Smooth muscle cell of the brain vasculature (primary cell): ENCODE data around the gene RHEB.
"Not testable (repeated sequence)": the region's sequence is repeated elsewhere in the genome, so short reads cannot be mapped to it uniquely, and the experiment has no call there.

Experiments used
- DNase-seq: peaks from one replicate; pipeline ENCODE4 v3.0.0-alpha.2; 2012; ENCODE audit warnings: low read depth, low spot score

The RHEB gene

DNA sequence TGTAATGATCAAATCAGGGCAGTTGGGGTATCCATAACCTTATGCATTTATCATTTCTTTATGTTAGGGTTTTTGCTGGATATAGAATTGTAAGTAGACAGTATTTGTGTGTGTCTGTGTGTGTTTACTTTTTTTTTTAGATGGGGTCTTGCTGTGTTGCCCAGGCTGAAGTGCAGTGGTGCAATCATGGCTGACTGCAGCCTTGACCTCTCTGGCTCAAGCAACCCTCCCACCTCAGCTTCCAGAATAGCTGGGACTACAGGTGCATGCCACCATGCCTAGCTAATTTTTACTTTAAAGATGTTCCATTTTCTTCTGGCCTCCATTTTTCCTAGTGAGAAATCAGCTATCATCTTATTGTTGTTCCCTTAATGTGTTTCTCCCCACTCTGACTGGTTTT lies 10.1 kb upstream of the RHEB start:
- DNase-seq = no peak

DNA sequence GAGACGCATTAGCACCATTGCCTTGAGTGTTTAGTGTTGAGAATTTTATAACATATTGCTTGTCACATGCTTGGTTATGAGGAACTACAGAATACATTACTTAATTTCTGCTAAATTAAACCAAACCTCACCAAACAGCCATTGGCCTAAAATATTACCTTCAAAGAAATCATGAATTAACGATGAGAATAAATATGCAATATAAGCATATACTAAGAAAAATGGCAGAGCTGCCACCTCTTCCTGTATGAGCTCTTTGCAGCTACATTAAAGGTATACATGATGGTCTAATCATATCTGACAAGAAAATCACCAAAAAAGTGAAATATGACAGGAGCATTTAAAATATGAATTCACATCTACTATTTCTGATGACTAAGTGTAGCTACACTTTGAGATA lies 5.2 kb upstream of the RHEB start:
- no peak for DNase-seq

DNA sequence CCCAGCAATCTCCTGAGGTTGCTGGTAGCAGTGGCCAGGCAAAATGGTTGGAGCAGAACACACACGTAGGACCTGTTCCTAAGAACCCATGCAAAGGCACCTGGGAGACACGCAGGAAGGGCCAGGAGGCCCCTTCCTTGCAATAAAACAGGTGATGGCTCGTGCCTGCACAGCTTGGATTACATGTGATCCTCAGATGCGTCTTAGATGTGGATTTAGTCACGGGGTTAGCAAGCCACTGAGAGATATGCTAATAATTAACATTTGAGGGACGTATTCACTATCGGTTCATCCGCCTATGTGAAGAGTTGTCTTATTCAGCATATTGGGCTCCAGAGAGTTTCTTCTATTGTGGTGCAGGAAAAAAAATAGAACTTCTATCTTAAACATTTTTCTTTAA lies 4.6 kb upstream of the RHEB start:
- DNase-seq = no peak

DNA sequence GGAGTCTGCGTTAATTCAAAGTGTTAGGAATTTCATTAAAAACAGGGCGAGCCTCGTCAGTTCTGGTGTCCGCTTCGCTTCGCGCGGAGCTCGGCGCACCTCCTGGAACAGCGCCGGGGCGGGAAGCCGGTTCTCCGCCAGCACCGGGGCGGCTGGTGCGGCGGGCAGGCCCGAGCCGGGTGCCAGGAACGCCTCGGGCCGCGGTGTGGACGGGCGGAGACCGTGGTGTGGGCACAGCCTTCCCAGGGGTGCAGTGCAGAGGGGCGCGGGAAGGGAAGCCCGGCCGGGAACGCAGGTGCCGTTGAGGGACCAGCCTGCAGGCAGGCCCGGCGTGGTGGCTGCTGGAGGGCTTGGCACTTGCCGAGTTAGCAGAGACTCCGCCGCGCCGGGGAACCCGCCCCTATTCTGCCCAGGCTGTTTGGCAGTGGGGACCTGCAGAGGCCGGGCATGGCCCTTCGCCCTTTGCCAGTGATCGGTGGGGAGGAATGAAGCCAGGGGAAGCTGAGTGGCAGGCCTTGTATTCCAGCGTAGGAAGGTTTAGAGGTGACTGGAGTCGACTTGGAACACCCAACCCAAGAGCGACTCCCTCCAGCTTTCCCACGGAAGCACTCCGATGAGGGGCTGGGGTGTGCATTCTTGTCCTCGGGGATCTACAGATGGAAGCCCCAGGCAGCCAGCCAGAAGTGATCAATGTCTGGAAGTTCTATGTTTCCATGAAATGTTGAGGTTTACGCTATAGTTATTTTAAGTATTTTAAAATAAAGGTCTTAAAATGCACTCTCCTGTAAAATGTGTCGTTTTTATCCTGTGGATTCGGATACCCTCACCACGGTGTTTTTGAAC lies 945 bp upstream of the RHEB start:
- DNase-seq = no peak

DNA sequence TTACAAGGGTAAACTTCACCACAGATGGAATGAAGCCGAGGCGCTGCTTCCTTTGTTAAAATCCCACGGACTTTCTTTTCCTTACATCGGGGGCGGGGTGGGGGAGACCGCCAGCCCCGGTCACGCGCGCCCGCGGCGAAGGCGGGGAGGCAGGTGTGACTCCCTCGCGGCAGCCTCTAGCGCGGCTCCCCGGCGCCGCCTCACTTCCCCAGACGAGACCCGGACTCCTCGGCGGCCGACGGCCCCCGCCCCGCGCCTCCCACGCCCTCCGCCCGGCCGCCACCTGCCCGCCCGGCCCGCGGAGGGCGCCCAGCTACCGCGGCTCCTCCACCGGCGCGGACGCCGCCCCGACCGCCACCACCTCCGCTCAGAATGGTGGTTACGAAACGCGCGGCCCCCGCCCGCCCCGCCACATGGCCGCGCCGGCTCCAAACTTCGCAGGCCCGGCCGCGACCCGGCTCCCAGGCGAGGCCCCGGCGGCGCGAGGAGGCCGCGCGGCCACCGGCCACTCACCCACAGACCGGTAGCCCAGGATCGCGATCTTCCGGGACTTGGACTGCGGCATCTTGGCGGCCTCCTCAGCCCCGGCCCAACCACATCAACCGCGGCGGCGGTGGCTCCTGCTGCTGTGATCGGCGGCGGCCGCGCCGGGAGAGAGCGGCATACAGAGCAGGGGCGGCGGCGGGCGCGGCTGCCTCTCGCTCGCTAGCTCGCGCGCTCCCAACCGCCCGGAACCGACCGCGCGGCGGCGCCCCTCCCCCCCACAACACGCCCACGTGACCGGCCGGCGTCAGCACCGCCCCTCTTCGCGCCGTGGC lies 539 bp downstream of the RHEB start:
- DNase-seq = not testable (repeated sequence)

DNA sequence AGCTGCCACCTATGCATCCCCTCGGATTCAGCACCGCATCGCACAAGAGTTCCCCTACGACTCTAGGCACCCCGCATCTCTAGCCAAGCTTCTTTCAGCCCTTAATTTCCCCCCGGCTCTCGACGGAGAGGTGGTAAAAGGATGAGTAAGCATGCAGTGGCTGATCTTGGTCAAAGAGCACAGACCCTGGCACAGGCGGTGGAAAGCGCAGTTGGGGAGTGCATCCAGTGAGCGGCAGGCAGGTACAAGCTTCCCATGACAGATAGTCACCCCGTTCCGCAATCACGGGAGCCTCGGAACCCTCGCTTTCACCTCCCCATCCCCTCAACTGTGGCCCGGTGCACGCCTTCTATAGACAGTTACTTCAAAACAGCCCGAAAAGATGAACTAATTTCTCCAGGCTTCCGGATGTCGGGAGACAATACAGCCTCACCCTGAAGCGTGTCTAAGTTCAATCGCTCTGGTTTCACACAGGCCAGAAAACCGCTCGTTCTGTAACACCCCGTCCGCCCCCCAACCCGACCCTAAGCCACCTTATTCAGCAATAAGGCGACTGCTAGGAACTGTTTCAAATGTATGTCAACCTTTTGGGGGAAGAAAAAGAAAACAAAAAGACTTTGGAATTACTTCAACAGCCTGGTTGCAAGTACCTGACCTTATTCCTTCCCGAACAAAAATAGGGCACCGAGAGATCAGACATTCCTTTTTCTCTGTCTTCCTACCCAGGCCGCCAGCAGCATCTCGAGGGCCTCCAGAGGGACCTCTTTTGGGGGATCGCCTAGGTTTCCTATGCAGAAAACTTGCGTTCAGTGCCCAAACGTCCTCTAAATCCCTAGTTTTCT lies 1.4 kb downstream of the RHEB start:
- no peak for DNase-seq

DNA sequence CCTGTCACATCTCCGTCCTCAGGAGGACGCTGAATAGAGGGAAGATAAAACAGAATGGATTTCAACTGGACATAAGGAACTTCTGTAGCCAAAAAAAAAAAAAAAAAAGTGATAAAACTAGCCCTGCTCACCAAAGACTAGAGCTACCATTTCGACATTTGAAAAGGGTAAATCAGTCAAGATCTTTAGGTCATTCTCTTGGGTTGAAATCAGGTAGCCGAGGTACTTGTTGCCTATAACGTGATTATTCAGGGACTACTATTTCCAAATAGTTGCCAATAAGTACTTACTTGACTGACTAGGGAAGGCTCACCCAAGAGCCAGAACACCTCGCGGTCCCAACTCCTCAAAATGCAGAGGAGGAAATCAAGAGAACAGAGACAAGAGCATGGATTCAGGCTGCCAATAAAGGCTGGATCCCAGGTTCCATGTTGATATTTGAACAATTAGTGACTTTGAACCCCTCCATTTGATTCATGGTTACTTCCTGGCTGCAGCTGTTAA lies 2.0 kb downstream of the RHEB start:
- no peak for DNase-seq

DNA sequence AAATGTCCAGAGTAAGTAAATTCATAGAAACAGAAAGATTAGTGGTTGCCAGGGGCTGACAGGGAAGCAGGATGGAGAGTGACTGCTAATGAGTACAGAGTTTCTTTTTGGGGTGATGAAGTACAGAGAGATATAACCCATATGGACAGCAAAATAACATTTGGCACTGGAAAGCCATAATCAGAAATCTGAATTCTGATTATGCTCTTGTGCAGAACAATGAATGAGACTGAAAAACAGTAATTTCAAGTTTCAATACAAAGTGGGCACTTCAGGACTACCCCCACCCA lies 4.5 kb downstream of the RHEB start:
- no peak for DNase-seq

DNA sequence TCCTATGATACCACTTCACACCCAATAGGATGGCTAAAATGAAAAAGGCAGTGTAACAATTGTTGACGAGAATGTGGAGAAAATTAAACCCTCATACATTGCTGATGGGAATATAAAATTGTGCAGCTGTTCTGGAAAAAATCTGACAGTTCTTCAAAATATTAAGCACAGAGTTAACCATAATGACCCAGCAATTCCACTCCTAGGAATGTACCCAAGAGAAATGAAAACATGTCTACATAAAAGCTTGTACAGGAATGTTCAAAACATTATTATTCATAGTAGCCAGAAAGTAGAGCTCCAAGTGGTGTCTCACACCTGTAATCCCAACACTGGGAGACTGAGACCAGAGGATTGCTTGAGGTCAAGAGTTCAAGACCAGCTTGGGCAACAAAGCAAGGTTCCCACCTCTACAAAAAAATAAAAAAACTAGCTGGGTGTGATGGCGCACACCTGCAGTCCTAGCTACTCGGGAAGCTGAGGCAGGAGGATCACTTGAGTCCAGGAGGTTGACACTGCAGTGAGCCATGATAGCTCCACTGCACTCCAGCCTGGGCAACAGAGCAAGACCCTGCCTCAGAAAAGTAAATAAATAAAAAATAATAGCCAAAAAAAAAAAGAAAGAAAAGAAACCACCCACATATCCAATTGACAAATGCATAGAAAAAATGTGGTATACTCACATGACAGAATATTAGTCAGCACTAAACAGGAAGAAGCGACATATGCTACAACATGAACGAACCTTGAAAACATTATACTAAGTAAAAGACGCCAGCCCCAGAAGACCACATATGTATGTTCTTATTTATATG lies 5.0 kb downstream of the RHEB start:
- DNase-seq = no peak

DNA sequence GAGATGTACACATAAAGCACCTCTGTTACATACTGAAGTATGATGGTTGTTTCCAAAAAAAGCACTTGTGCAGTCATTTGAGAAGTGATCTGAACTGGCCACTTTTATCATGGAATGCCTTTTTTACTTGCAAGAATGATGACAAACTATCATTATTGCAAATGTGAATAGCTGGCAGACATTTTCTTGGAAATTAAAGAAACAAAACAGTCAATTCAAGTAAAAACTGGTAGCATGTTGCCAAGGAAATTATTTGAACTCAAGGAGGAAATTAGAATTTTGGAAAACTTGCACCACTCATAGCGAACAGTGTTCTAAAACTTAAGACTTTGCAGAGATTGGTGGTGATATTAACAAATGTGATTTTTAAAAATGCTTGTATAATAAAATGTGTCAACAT lies 6.6 kb downstream of the RHEB start:
- DNase-seq = no peak

DNA sequence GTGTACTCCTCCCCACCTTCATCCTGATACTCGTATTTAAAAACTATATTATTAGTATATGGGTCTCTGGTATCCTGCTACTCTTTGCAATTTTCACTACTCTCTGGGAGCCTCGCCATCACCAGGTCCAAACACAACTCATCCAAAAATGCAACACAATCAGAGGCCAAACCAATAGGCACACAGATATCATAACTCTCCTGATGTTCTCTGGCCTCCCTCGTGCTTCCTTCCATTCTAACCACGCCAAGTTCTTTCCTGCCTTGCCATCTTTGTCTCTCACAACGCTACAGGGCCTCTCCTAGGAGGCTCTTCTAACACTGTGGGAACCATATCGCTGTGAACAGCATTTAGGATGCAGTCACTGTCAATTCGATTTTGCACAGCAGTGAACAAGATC lies 7.3 kb downstream of the RHEB start:
- no peak for DNase-seq

DNA sequence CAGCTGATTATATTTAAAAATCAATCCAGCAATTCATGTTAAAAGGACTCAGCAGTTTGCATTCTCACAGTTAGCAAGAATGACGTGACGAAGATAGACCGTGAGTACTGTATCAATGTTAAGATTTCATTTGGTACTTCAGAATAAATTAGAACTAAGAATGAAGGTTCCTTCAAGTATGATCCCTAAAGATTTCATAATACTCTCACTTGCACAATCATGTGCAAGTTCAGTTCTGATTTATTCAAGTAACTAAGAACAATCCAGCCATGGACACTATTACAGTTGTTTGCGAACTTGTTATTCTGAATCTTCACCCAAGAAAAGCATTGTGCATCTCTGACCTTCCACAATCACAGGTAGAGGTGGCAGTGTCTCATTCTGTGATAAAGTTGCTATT lies 7.7 kb downstream of the RHEB start:
- no peak for DNase-seq

DNA sequence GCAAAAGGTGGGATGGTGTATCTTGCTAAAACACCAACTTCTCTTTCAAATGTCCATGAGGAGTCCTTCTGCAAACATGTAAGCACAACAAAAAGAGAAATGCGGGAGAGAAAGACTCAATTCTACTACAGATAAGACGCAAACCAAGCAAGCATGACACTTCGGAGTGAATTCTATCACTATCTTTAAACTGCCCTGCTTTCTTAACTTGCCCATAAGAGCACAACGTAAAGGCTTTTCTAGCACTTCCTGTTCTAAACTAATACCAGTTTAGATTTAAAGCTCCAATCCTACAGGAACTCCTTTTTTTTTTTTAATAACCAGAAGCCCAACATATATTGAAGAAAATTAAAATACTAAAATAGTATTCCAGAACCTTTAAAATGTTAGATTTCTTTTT lies 8.4 kb downstream of the RHEB start:
- DNase-seq = no peak

DNA sequence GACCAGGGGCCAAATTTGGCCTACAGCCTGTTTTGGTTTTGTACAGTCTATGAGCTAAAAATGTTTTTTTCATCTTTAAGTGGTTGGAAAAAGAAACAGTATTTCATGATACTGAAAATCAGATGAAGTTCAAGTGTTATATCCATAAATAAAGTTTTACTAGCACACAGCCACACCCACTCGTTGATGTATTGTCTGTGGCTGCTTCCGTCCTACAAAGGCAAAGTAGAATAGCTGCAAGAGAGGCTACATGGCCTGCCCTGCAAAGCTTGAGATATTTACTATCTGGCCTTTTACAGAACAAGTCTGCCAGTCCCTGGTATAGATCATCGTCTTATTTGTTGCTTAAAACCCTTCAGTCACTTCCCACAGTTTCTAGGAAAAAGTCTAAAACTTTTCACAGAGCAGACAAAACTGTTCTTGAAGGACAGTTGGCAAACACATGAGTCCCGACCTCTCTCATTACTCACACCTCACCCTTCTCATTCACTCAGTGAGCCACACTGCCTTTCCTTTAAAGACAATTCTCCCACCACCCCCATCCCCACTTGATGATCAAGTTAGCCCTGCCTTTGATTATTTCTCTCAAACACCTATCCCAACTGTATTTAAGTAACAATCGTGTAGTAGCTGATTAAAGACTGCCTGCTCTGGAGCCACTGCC lies 9.9 kb downstream of the RHEB start:
- no peak for DNase-seq

DNA sequence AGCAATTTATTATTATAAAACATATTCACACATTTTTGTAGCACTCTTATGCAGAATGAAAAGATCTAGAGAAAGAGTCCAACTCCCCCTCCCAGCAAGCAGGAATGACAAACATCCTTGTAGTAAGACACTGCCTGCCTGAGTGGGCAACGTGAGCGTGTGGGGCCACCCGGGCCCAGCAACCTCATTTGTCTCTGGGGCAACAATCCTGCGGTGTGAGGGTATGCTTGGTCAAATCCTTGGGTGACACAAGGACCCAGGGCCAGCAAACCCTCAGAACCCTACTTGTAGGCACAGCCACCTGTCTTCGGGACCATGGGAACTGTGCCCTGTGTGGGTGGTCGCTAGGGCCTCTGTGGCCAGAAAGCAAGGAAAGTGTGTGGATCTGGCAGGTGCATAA lies 10.7 kb downstream of the RHEB start:
- no peak for DNase-seq

DNA sequence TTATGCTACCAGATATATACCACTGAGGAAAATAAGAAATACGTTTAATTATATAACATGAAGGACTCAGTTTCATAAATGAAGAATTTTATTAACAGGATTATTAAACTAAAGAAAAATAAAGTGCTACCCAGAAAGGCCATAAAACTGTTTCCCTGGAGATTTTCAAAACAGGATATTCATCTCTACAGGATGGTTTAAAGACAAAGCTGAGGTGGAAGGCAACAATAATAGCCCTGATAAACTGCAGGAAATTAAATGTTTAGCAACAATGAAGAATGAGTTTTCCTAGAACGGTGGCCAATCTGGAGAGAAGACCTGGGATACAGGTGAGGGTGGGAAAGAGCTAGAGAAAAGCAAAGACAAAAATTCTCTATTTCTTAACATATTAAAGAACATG lies 11.9 kb downstream of the RHEB start:
- DNase-seq = no peak

DNA sequence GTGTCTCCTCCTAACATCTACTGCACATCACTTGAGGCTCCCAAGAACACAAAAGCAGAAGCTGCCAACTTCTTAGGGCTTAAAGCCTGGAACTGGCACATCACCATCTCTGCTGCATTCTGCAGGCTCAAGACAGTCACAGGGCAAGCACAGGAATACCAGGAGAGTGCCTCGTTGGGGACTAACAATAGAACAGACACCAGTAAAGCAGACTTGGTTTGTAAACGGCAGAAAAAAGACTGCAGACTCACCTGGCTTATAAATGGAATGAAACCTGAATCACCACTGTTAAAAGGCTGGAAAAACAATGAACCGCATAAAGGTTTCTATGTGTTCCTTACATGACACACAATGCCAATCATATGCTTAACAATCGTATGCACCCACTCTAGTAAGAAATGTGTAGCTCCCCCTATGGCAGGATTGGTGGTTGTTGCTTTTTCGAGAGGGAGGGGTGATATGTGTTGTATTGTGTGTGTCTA lies 12.8 kb downstream of the RHEB start:
- no peak for DNase-seq

DNA sequence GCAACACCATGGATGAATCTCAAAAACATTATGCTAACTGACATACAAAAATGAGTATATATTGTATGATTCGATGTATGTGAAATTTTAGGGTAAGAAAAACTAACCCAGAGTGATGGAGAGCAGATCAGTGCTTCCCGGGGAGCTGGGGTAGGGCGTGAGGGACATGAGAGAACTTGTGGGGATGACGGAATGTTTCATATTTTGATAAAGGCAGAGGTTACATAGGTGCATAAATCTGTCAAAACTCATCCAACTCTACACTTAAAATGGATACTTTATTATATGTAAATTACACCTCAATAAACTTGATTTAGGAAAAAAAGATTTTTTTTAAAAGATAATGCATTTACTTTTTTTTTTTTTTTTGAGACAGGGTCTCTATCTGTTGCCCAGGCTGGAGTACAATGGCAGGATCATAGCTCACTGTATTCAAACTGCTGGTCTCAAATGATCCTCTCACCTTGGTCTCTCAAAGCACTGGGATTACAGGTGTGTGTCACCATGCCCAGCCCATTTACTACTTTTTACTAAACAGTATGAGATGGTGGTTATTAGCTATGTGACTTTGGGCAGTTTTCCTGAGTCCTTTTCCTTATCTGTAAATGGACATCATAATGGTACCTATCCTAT lies 13.7 kb downstream of the RHEB start:
- DNase-seq = no peak

DNA sequence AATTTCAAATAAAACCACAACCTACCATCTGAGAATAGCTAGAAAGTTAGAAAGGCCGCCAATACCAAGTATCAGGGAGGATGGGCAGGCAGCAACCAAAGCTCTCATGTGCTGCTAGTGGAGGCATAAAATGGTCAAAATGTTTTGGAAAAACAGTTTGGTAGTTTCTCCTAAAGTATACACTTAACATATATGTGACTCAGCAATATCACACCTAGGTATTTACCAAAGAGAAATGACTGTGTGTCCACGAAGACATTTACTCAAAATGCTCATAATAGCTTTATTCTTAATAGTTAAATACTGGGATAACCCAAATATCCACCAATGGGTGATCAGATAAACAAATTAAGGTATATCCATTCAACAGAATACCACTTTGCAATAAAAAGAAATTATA lies 14.3 kb downstream of the RHEB start:
- DNase-seq = no peak

DNA sequence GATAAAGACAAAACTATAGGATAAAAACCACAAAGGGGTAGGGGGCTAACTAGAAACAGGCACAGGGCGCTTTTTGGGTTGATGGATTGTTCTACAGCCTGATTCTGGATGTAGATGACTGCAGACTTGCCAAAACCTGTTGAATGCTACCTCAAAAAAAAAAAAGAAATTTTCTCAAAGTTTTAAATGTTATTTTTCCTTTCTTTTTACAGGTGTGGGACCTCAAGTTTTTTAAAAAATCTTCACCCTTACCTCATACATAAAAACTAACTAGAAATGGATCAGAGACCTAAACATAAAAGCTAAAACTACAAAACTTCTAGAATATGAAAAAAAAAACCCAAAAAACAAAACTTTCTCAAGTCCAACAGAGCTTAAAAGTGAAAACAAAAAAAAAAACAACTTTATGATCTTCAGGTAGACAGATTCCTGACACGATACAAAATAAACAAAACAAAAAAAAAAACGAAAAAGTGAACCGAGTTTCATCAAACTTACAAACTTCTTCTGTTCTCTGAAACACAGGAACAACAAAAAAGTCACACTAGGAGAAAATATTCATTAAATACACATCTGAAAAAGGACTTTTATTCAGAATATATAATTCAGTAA lies 14.9 kb downstream of the RHEB start:
- no peak for DNase-seq
